ENCODE data around the gene CD99L2. TPM values are rescaled to one million over a fixed set of nuclear protein-coding genes. Genes with fewer than 3 reads are reported as not detected.

Gene CD99L2
- total RNA-seq, 1 donor from 2014 or later, result 23.8 TPM

DNA sequence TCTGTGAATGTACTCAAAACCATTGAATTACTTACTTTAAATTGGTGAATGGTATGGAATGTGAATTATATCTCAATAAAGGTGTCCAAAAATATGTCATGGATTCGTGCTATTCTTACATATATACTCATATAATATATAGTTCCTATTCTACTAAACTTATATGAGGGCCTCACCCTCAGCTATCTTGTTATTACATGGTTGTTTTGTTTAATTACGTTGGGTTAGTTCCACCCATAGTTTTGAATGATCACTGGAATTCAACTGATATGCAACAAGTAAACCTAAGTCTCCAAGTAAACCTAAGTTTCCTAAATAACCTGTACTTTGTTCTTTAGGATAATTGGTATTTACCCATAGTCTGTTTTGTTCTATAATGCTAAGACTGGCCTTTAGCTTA is 30.6 kb upstream of the CD99L2 start:
- Histone ChIP-seq H3K4me1 (no peaks in the 10 kb centered on the region), H3K27me3 (no peaks in the 10 kb centered on the region), H3K4me3 (no peak overlapping the region), H3K9me3 (no peaks in the 10 kb centered on the region), H3K36me3 (no peaks in the 10 kb centered on the region), H3K27ac (no peak overlapping the region)
- TF ChIP-seq CTCF (IDR thresholded peaks at IDR 0.05), result no peak
- TF ChIP-seq POLR2AphosphoS5 (IDR thresholded peaks at IDR 0.05; ENCODE audit: insufficient read depth in 1 of 2, low read depth in 1 of 2), result no peak
- intact Hi-C loops (cut with DNase I), result no loop called here
- no peak for DNase-seq (ENCODE audit: extremely low spot score in 2 of 2)

DNA sequence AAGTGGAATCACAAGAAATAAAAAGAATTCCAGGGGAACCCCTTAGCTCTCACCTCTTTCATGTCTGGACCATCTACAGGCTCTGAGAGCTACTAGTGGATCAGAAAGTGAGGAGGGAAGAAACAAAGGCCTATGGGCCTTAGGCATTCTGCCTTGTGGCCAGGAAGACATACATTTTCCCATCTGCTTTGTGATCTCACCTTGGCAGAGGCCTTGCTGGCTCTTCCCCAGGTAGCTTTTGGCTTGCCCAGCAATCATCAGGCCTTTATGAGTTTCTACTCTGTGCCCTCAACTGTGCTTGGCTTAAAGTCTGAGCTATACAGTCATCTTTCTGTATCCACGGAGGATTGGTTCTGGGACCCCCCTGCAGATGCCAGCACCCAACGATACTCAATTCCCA is 28.3 kb upstream of the CD99L2 start:
- Histone ChIP-seq H3K4me3 (no peak overlapping the region), H3K9me3 (no peaks in the 10 kb centered on the region), H3K27me3 (no peaks in the 10 kb centered on the region), H3K36me3 (no peaks in the 10 kb centered on the region), H3K4me1 (no peaks in the 10 kb centered on the region), H3K27ac (no peak overlapping the region)
- TF ChIP-seq POLR2A (IDR thresholded peaks at IDR 0.05) (no peak), POLR2AphosphoS5 (IDR thresholded peaks at IDR 0.05; ENCODE audit: insufficient read depth in 1 of 2, low read depth in 1 of 2) (no peak), CTCF (IDR thresholded peaks at IDR 0.05) (no peak)
- intact Hi-C loops (cut with DNase I), result no loop called here
- no peak for DNase-seq (ENCODE audit: extremely low spot score in 2 of 2)

DNA sequence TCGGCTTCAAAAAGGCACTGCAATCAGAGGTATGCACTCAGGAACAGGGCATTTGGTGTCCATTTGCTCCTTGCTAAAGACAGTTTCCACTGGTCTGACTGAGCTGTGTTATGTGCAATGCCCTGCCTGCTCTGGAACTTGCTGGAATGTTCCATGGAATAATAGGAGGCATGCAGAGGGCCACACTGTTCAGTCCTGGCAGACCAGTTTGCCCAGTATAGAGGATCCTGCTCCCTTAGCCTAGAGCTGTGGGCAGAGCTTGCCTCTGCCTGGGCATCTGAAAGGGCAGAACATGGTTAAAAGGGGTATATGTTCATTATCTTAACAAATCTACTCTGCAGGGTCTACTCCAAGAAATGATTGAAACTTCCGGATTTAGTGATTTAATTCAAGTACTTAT is 27.8 kb upstream of the CD99L2 start:
- Histone ChIP-seq H3K27ac (no peak overlapping the region), H3K36me3 (no peaks in the 10 kb centered on the region), H3K4me1 (no peaks in the 10 kb centered on the region), H3K27me3 (no peaks in the 10 kb centered on the region), H3K4me3 (no peak overlapping the region), H3K9me3 (no peaks in the 10 kb centered on the region)
- TF ChIP-seq POLR2AphosphoS5 (IDR thresholded peaks at IDR 0.05; ENCODE audit: insufficient read depth in 1 of 2, low read depth in 1 of 2), result no peak
- TF ChIP-seq POLR2A (IDR thresholded peaks at IDR 0.05), result no peak
- no peak for TF ChIP-seq CTCF (IDR thresholded peaks at IDR 0.05)
- DNase-seq (ENCODE audit: extremely low spot score in 2 of 2), result no peak
- intact Hi-C loops (cut with DNase I), result no loop called here

- intact Hi-C loops (cut with DNase I), result no loop called here
- TF ChIP-seq POLR2AphosphoS5 (IDR thresholded peaks at IDR 0.05; ENCODE audit: insufficient read depth in 1 of 2, low read depth in 1 of 2) (no peak), CTCF (IDR thresholded peaks at IDR 0.05) (no peak), POLR2A (IDR thresholded peaks at IDR 0.05) (no peak)
- Histone ChIP-seq H3K9me3 (no peaks in the 10 kb centered on the region), H3K27ac (no peak overlapping the region), H3K27me3 (no peaks in the 10 kb centered on the region), H3K4me1 (no peaks in the 10 kb centered on the region), H3K36me3 (no peaks in the 10 kb centered on the region), H3K4me3 (no peak overlapping the region)
- DNase-seq (ENCODE audit: extremely low spot score in 2 of 2), result no peak
Observed at GRCh38 chrX:150919401-150919800, 20.9 kb upstream of the CD99L2 start.

DNA sequence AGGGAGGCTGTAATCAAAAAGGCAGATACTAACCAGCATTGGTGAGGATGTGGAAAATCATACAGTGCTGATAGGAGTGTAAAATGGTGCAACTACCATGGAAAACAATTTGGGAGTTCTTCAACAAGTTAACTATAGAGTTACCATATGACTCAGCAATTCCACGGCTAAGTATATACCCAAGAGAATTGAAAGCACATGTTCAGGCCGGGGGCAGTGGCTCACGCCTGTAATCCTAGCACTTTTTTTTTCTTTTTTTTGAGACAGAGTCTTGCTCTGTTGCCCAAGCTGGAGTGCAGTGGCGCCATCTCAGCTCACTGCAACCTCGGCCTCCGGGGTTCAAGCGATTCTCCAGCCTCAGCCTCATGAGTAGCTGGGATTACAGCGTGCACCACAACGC is 15.0 kb upstream of the CD99L2 start:
- H3K27me3 ChIP-seq, result no peaks in the 10 kb centered on the region
- H3K36me3 ChIP-seq, result no peaks in the 10 kb centered on the region
- H3K27ac ChIP-seq, result no peak overlapping the region
- no peaks in the 10 kb centered on the region for H3K4me1 ChIP-seq
- TF ChIP-seq POLR2AphosphoS5 (IDR thresholded peaks at IDR 0.05; ENCODE audit: insufficient read depth in 1 of 2, low read depth in 1 of 2) (no peak), CTCF (IDR thresholded peaks at IDR 0.05) (no peak), POLR2A (IDR thresholded peaks at IDR 0.05) (no peak)
- H3K9me3 ChIP-seq, result no peaks in the 10 kb centered on the region
- no peak for DNase-seq (ENCODE audit: extremely low spot score in 2 of 2)
- intact Hi-C loops (cut with DNase I), result no loop called here
- H3K4me3 ChIP-seq, result no peak overlapping the region
